GM19372 (cell line): Measurements from ENCODE around the gene CDH13.

Experiments
- ATAC-seq: cut with Tn5 transposase; IDR thresholded peaks from one replicate; pipeline ENCODE4 v1.9.1; 2021; ENCODE audit warnings: mild to moderate bottlenecking, low read depth, moderate library complexity; ENCODE audit not compliant: unreplicated experiment

The CDH13 gene

GRCh38 chr16:83308414-83308813, 681.6 kb downstream of the CDH13 start:
- ATAC-seq: no peak

GRCh38 chr16:83310816-83311215, 684.0 kb downstream of the CDH13 start:
- no peak for ATAC-seq

GRCh38 chr16:83312015-83312717, 685.4 kb downstream of the CDH13 start:
- ATAC-seq: no peak

- no peak for ATAC-seq
Observed at GRCh38 chr16:83312718-83313245, 686.0 kb downstream of the CDH13 start.

DNA sequence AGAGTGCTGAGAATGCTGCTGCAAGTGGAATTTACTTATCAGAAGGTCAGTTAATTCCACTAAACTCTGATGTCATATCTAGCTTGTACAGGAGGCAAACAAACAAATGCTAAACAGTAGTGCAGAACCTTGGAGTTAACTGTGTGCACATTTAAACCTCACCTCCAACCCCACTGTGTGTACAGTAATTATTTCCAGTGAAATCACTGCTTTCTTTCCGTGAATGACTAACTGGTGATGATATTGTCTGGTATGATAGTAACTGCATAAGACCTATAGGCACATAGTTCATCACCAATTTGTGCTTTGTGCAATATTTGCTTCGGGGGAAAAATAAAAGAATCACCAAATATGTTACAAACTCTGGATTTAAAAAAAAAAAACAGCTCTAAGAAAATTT, 688.5 kb downstream of the CDH13 start:
- no peak for ATAC-seq

DNA sequence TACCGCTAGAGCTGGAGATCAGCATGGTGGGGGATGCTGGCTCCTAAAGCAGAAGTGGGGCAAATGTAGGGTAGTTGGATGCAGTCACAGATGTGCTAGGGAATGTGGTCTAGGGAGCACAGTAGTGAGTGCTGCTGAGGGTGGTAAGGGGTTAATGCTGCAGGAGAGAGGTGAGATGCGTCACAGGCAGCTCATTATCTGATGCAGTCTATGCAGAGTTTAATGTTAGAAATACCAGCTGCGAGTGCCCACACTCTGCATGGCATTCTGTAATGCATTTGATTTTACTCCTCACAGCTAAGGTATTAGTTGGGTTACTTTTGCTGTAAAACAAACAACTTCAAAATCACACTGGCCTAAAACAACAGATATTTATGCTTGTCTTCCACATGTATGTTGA, 689.7 kb downstream of the CDH13 start:
- ATAC-seq: no peak

DNA sequence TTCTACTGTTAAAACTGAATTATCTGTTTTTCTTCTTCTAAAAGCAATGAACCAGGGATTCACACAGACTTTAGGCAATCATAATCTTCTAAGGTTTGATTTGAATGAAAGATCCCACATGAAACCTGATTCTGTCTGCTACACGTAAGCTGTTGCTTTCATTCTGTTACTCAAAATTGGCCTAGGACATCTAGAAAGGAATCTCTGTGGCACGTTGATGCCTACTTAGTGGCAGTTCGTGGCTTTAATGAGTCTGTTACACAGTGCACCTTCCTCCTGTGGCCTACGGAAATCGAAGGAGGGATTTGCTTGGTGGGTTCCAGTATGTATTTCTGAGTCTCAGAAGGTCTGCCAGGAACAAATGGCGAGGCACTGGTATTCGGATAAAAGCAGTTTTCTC, 691.6 kb downstream of the CDH13 start:
- ATAC-seq: no peak

GRCh38 chr16:83328936-83329335, 702.2 kb downstream of the CDH13 start:
- ATAC-seq: no peak

GRCh38 chr16:83329441-83329840, 702.7 kb downstream of the CDH13 start:
- no peak for ATAC-seq

DNA sequence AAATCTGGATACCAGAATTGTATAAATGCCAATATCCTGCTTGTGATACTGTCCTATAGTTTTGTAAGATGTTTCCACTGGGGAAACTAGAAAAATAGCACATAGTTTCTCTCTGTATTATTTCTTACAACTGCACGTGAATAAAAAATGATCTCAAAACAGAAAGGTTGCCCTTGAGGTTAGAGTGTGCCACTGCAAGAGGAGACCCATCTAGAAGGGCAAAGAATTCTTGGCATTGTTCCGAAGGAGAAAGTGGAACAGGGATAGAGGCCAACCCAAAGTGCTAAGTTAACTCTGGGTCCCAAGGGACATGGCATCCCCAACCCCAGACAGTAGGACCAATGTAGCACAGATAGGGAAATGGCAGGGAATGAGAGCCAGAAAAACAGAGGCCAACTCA, 703.5 kb downstream of the CDH13 start:
- no peak for ATAC-seq

- ATAC-seq: no peak
Observed at GRCh38 chr16:83335076-83335475, 708.3 kb downstream of the CDH13 start.

- ATAC-seq: no peak
Observed at GRCh38 chr16:83336603-83337002, 709.8 kb downstream of the CDH13 start.

DNA sequence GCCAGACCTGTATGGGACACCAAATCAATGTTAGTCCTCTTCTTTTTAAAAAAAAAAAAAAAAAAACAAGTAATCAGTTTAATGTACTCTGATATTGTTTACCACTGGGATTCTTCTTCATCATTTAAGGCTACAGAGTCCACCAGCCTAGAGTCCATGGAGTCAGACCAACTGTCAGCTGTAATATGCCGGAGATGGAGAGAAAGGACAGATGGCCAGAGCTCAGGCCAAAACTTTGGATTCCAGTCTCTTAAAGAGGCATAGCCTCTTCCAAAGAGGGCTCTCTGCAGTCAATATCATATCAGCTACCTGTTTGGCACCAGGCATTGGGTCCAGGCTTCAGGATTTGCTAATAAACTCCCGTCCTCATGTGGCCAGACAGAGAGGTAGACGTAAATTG, 711.4 kb downstream of the CDH13 start:
- no peak for ATAC-seq

- no peak for ATAC-seq
Observed at GRCh38 chr16:83338941-83339340, 712.2 kb downstream of the CDH13 start.

GRCh38 chr16:83343935-83344366, 717.2 kb downstream of the CDH13 start:
- no peak for ATAC-seq

- no peak for ATAC-seq
Observed at GRCh38 chr16:83345846-83346640, 719.3 kb downstream of the CDH13 start.

- ATAC-seq: no peak
Observed at GRCh38 chr16:83348991-83349390, 722.2 kb downstream of the CDH13 start.

DNA sequence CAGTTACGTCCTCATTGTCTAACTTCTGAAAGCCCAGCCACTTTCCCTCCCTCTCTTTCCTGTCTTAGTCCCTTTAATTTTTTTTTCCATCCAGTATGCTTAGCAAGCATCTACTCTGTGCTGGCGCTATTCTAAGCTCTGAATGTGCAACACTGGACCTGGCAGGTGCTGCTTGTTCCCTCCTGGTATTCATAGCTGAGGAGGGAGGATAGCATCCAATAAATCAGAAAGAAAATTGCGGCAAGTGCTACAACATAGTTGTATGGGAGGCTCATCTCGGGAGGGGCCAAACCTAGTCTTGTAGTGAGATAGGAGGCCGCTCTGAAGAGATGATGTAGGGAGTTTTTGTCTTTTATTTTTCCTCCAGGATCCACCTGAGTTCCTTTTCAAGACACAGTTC, 723.7 kb downstream of the CDH13 start:
- ATAC-seq: no peak

DNA sequence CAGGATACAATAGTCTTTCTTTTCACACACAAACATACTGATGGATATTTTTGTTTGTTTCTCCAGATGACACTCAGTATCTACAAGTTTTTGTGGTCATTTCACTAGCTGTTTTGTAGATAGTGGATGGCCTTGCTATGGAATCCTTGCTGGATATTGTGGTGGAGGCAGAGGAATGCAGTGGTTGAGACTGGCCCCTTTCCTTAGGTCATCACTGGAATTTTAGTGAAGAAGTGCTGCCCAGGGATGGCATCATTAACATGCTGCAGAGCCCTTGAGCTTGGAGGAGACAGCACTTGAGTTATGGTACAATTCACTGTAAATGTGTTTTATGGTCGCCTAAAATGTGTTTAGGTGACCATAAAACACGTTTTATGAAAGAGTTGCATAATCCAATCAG, 725.1 kb downstream of the CDH13 start:
- no peak for ATAC-seq

DNA sequence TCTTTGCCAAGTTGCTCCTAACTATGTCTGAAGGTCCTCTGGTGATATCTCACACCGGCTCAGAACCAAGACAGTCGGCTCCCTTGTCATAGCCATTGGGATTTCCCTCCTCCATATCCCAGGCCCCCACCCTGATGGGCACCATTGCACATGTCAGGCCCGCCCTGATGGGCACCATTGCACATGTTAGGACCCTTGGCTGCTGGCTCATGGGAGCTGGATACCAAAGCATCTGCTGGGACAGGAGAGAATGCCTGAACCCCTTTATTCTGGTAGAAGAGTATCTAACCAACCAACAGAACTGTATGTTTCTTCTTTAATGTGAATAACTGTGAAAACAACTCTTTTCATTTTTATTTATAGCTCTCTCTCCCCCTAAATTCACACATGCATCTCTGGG, 726.5 kb downstream of the CDH13 start:
- ATAC-seq: no peak

- no peak for ATAC-seq
Observed at GRCh38 chr16:83354015-83354414, 727.2 kb downstream of the CDH13 start.
